A549 (cell line): Measurements from ENCODE around the gene ATP5PD.
"Not testable (repeated sequence)": the region's sequence is repeated elsewhere in the genome, so short reads cannot be mapped to it uniquely, and the experiment has no call there.

Source experiments
- BHLHE40 ChIP-seq: IDR thresholded peaks from 2 replicates; pipeline ENCODE4 v1.6.1; 2012; ENCODE audit warnings: low read depth, low read length, inconsistent platforms
- CTCF ChIP-seq: fragments of >200 bp; sonication (Bioruptor Twin); formaldehyde crosslinking; IDR thresholded peaks from 3 replicates; pipeline ENCODE4 v1.5.1; 2016
- MAZ ChIP-seq: fragments of 150-350 bp; IDR thresholded peaks from 2 replicates; pipeline ENCODE4 v1.6.1; 2014; ENCODE audit warnings: antibody characterized with exemption, low read depth, low read length, borderline replicate concordance
- POLR2A ChIP-seq: IDR thresholded peaks from 2 replicates; pipeline ENCODE4 v1.6.1; 2012; ENCODE audit warnings: mild to moderate bottlenecking, low read length
- RAD21 ChIP-seq, 2 experiments: fragments of >200 bp in 1 of 2; sonication (Bioruptor Twin) in 1 of 2; formaldehyde crosslinking in 1 of 2; IDR thresholded peaks in 1 of 2; conservative IDR thresholded peaks in 1 of 2; 2 replicates in 1 of 2; 3 replicates in 1 of 2; pipeline ENCODE4 v1.6.1; 2012 to 2018; ENCODE audit warnings: inconsistent platforms in 1 of 2
- SMC3 ChIP-seq: fragments of >200 bp; sonication (Bioruptor Twin); formaldehyde crosslinking; IDR thresholded peaks from 3 replicates; pipeline ENCODE4 v1.6.1; 2018; ENCODE audit warnings: inconsistent platforms

GRCh38 chr17:75071478-75072271 is 24.9 kb upstream of the ATP5PD start:
- not testable (repeated sequence) for TF ChIP-seq MAZ; SMC3; CTCF; BHLHE40; POLR2A; RAD21 (conservative IDR thresholded peaks at IDR 0.05 in 1 of 2, IDR thresholded peaks at IDR 0.05 in 1 of 2)
